Duodenal mucosa (tissue), 2 donors: ENCODE results near the gene CRTAC1.
"Not testable (repeated sequence)": the region's sequence is repeated elsewhere in the genome, so short reads cannot be mapped to it uniquely, and the experiment has no call there.

Experiments used
- H3K27ac ChIP-seq: one replicate; pipeline ENCODE4 v1.7.0; 2013; ENCODE audit warnings: low read depth, low read length
- H3K27me3 ChIP-seq, 2 donors: one replicate each; pipeline ENCODE4 v1.7.0; 2013; ENCODE audit warnings: low read length in 2 of 2, control low read depth in 1 of 2; ENCODE audit not compliant: insufficient read depth in 2 of 2, control insufficient read depth in 1 of 2
- H3K36me3 ChIP-seq, 2 donors: one replicate each; pipeline ENCODE4 v1.7.0; 2013; ENCODE audit warnings: low read length in 2 of 2, control low read depth in 1 of 2; ENCODE audit not compliant: insufficient read depth in 2 of 2, control insufficient read depth in 1 of 2
- H3K4me1 ChIP-seq, 2 donors: one replicate each; pipeline ENCODE4 v1.7.0; 2013; ENCODE audit warnings: low read length in 2 of 2, control low read depth in 1 of 2; ENCODE audit not compliant: insufficient read depth in 2 of 2, control insufficient read depth in 1 of 2
- H3K4me3 ChIP-seq, 2 donors: one replicate each; pipeline ENCODE4 v1.7.0; 2013; ENCODE audit warnings: low read length in 2 of 2, low read depth in 1 of 2
- H3K9ac ChIP-seq, 2 donors: one replicate each; pipeline ENCODE4 v1.7.0; 2013; ENCODE audit warnings: low read length in 2 of 2, low read depth in 1 of 2
- H3K9me3 ChIP-seq, 2 donors: one replicate each; pipeline ENCODE4 v1.7.0; 2013; ENCODE audit warnings: low read length in 2 of 2, control low read depth in 1 of 2; ENCODE audit not compliant: control insufficient read depth in 1 of 2

The CRTAC1 gene

DNA sequence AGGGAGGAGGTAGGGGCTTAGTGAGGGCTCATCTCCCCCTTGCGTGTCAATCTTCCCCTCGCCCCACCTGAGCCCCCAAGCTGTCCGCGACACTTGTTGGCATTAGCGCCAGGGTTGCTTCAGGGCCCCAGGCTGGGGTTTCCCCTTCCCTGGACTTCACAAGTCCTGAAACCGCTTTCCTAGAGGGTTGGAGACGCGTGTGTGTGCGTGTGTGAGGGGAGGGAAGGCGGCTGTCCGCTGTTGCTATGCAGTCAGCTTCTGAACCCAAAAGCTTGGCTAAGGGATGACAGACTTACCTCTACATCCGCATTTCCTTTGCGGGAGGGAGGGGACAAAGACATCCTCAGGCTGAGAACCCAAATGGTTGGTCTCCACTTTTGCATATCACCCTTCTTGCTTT, 180.0 kb downstream of the CRTAC1 start:
- Histone ChIP-seq H3K36me3 (no peaks in the 10 kb centered on the region), H3K27me3 (peaks cover 0 to 3% of the 10 kb centered on the region in 2 donors), H3K4me3 (peak overlapping the region; percentile 37 to 61), H3K4me1 (peaks cover 15 to 25% of the 10 kb centered on the region in 2 donors), H3K9ac (no peak overlapping the region), H3K9me3 (no peaks in the 10 kb centered on the region), H3K27ac (no peak overlapping the region)

DNA sequence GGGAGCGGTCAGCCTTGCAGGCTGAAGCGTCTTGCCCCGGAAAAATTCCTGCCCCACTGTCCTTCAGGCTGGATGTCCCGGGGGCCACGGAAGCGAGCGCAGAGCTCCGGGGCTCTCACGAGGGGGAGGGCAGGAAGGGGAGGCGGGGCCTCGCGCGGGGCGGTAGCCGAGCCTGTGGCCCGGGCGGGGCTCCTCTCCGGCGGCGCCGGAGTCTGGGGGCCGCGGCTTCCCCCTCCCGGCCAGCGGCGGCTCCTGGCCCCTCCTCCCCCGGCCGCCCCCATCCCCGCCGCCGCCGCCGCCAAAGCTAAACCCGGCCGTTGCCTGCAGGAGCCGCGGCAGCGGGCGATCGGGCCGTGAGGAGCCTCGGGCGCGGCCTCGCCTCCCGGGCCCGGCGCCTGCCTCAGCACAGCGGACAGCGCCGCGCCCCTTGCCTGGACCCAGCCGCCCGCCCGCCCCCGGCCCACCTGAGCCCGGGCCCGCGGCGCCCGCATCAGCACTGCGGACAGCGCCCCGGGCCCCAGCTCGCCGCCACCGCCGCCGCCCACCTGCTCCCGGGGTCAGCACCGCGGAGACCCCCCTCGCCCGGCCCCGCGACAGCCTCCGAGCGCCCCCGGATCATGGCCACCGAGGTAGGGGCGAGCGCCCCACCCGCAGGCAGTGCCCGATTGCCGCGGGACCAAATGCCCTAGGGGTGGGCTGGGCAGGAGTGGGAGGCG, 180.6 kb downstream of the CRTAC1 start, which contains the start of gene GOLGA7B:
TSS of gene GOLGA7B (plus strand) at position 157 of the 716 bp plus-strand sequence. CDS start at position 618, 461 bp downstream.
- H3K27ac ChIP-seq: peak within 1 kb of the TSS; percentile 44

DNA sequence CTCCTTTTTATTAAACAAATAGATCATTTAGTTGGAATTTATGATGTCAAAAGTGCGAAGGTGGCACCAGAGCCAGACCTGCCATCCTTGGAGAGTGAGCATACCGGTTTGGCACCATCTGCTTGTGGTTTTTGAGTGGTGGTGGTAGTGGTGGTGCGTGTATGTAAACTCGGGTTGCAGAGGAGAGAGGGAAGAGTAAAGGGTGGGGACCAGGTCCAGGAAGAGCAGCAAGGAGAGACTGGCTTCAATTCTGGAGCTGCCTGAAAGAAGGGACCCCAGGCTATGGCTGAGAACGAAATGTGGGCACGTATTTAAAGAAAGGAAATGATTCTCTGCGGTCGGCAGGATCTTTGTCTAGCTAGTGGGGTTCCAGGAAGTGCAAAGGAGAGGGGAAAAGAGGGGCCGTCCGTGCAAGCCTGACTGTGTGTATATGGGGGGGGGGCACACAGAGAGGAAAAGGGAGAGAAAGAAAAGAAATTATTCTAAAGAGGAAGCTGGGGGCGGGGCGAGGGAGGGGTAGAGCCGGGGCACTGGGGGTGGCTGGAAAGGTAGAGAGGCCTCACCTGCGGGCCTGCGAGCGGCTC, 181.2 kb downstream of the CRTAC1 start:
- no peaks in the 10 kb centered on the region for H3K9me3 ChIP-seq
- H3K36me3 ChIP-seq: no peaks in the 10 kb centered on the region
- H3K4me1 ChIP-seq: peaks cover 6 to 12% of the 10 kb centered on the region in 2 donors
- H3K4me3 ChIP-seq: peak overlapping the region; percentile 53 to 70
- peak overlapping the region; percentile 44 for H3K27ac ChIP-seq
- peaks cover 0 to 3% of the 10 kb centered on the region in 2 donors for H3K27me3 ChIP-seq
- peak overlapping the region; percentile 35 to 44 for H3K9ac ChIP-seq

More for the DNA sequence above, 180.6 kb downstream of the CRTAC1 start, which contains the start of gene GOLGA7B:
- Histone ChIP-seq H3K9ac (peak within 1 kb of the TSS; percentile 35 to 44), H3K4me3 (peak within 1 kb of the TSS; percentile 61 to 70), H3K27me3 (peaks cover 0 to 3% of the 10 kb centered on the region in 2 donors), H3K4me1 (peaks cover 9 to 19% of the 10 kb centered on the region in 2 donors), H3K9me3 (no peaks in the 10 kb centered on the region), H3K36me3 (no peaks in the 10 kb centered on the region)

DNA sequence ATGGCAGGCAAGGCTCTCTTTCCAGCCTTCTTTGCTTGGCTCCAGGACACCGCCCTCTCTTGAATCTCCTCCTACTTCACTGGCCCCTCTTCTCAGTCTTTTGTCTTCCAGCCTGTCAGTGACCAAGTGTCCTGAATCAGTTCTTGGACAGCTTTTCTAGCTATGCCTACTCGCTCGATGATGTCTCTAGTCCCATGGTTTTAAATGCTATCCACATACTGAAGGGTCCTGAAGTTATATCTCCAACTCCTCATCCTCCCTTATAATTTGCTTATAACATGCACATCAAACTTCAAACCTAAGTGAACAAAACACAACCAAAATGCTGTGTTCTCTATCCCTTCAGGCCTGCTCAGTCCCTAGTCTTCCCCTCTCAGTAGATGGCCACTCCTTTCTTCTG, 185.7 kb downstream of the CRTAC1 start:
- Histone ChIP-seq H3K36me3 (no peaks in the 10 kb centered on the region), H3K4me3 (no peak overlapping the region), H3K9ac (no peak overlapping the region), H3K9me3 (no peaks in the 10 kb centered on the region), H3K4me1 (peaks cover 13 to 17% of the 10 kb centered on the region in 2 donors), H3K27me3 (no peaks in the 10 kb centered on the region), H3K27ac (no peak overlapping the region)

DNA sequence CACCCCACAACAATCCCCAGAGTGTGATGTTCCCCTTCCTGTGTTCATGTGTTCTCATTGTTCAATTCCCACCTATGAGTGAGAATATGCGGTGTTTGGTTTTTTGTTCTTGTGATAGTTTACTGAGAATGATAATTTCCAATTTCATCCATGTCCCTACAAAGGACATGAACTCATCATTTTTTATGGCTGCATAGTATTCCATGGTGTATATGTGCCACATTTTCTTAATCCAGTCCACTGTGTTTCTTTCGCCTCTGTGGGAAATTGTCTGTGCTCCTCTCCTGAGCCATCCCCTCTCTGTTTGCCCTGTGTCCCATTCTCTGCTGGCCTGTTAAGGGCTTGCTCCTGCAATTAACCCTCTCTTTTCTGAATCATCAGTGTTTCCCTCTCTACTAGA, 186.4 kb downstream of the CRTAC1 start:
- H3K36me3 ChIP-seq, H3K9ac ChIP-seq, H3K4me3 ChIP-seq, H3K27me3 ChIP-seq, H3K27ac ChIP-seq, H3K9me3 ChIP-seq: not testable (repeated sequence)
- H3K4me1 ChIP-seq: peaks cover 15 to 17% of the 10 kb centered on the region in 2 donors

DNA sequence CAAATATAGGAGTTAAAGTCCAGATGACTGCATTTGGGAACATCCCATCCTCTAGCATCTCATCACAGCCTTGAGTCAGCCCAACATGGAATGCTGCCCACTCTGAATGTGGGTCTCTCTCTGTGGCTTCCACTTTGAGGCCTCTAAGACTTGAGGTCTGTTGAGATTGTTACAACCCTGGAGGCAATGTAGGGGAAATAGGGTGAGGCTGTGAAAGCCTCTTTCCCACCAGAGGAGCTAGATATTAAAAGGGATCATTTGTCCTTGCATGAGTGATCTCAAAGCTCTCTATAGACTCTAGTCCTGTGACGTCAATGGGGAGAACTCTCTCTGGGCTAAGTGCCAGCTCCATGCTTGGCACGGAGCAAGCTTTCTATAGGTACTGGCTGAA, 187.1 kb downstream of the CRTAC1 start:
- H3K36me3 ChIP-seq: no peaks in the 10 kb centered on the region
- no peaks in the 10 kb centered on the region for H3K9me3 ChIP-seq

DNA sequence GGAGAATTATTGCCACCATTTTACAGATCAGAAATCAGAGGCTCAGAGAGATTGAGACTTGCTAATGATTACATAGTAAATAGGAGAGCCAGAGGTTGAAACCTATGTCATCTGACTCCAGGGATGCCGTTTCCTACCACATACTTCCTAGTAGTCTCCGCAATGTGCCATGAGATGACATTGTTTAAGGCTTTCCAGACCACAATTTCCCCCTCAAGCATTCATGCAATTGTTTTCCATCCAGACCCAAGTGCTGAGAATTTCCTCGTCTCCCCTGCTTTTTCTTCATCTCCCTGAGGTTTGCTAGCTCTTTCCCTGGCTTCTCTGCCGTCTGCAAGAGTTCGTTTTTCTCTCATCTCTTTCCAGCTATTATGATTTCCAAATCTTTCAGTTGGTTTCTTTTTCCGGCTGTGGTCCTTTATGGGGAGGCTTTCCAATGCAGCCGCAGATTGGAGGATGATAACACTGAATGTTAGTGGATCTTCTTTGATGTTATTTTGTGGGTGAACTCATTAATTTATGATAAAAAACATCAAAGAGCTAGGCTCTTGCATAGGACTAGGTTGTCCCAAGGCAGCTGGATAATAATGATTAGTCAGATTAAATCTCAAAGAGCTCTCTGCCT, 187.7 kb downstream of the CRTAC1 start:
- no peaks in the 10 kb centered on the region for H3K27me3 ChIP-seq
- H3K36me3 ChIP-seq: no peaks in the 10 kb centered on the region
- H3K4me3 ChIP-seq: no peak overlapping the region
- H3K27ac ChIP-seq: no peak overlapping the region
- no peak overlapping the region for H3K9ac ChIP-seq
- peaks cover 11 to 16% of the 10 kb centered on the region in 2 donors for H3K4me1 ChIP-seq
- H3K9me3 ChIP-seq: no peaks in the 10 kb centered on the region

More for the DNA sequence above, 187.1 kb downstream of the CRTAC1 start:
- Histone ChIP-seq H3K4me1 (peaks cover 11 to 16% of the 10 kb centered on the region in 2 donors), H3K4me3 (no peak overlapping the region), H3K27me3 (no peaks in the 10 kb centered on the region), H3K27ac (no peak overlapping the region), H3K9ac (no peak overlapping the region)

DNA sequence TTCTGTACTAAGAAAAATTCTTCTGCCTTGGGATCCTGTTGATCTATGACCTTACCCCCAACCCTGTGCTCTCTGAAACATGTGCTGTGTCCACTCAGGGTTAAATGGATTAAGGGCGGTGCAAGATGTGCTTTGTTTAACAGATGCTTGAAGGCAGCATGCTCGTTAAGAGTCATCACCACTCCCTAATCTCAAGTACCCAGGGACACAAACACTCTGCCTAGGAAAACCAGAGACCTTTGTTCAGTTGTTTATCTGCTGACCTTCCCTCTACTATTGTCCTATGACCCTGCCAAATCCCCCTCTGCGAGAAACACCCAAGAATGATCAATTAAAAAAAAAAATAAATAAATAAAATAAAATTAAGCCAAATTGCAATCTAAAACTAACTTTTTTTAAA, 188.3 kb downstream of the CRTAC1 start:
- H3K27ac ChIP-seq, H3K4me3 ChIP-seq, H3K36me3 ChIP-seq, H3K9me3 ChIP-seq, H3K9ac ChIP-seq, H3K27me3 ChIP-seq: not testable (repeated sequence)
- H3K4me1 ChIP-seq: peaks cover 11 to 16% of the 10 kb centered on the region in 2 donors

DNA sequence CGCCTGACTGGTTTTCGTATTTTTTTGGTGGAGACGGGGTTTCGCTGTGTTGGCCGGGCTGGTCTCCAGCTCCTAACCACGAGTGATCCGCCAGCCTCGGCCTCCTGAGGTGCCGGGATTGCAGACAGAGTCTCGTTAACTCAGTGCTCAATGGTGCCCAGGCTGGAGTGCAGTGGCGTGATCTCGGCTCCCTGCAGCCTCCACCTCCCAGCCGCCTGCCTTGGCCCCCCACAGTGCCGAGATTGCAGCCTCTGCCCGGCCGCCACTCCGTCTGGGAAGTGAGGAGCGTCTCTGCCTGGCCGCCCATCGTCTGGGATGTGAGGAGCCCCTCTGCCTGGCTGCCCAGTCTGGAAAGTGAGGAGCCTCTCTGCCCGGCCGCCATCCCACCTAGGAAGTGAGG, 189.3 kb downstream of the CRTAC1 start:
- not testable (repeated sequence) for H3K27me3 ChIP-seq, H3K36me3 ChIP-seq, H3K9me3 ChIP-seq, H3K9ac ChIP-seq, H3K27ac ChIP-seq, H3K4me3 ChIP-seq
- H3K4me1 ChIP-seq: peaks cover 11 to 16% of the 10 kb centered on the region in 2 donors

DNA sequence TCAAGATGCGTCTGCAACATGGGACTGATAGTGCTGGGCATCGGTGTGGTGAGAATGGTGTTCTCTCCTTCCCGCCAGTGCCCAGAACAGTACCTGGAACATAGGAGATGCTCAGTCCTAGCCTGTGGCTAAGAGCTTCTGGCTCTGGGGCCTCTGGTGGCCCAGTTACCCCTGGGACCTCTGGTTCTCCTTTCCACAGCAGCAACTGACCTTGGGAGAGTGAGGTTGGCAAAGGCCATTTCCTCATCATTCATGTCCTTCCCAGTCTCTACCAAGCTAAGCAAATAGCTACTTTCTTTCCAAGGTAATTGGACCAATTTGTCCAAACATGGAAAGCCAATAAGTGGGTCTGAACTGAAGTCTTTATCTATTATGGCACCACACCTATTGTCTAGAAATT, 192.3 kb downstream of the CRTAC1 start:
- Histone ChIP-seq H3K9me3 (no peaks in the 10 kb centered on the region), H3K4me3 (no peak overlapping the region), H3K9ac (no peak overlapping the region), H3K27me3 (no peaks in the 10 kb centered on the region), H3K27ac (no peak overlapping the region), H3K4me1 (peaks cover 11% of the 10 kb centered on the region in 2 donors), H3K36me3 (no peaks in the 10 kb centered on the region)
